Measurements from ENCODE around the gene KYAT1.

DNA sequence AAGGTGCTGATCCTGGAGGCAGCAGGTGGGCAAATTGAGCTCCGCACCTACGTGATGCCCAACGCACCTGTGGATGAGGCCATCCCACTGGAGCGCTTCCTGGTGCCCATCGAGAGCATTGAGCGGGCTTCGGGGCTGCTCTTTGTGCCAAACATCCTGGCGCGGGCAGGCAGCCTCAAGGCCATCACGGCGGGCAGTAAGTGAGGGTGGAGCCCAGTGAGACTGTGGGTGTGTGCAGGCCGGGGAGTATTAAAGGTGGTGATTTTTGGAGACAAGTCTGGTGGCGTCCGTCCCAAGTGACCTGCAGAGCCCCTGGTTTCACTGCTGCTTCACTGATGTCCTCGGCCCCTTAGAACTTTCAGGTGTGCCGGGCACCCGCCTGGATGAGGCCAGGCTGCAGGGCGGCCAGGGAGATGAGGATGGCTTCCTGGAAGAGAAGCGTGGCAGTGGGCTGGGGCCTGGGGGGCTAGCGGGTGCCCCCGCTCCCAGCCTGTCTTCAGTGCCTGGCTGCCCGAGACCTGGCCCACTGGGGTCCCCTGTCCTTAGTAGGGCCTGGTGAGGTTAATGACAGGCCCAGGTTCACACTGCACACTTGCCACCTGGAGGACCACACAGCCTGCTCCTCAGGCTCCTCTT, 59.2 kb downstream of the KYAT1 start:
- TF ChIP-seq, protein P1, sequence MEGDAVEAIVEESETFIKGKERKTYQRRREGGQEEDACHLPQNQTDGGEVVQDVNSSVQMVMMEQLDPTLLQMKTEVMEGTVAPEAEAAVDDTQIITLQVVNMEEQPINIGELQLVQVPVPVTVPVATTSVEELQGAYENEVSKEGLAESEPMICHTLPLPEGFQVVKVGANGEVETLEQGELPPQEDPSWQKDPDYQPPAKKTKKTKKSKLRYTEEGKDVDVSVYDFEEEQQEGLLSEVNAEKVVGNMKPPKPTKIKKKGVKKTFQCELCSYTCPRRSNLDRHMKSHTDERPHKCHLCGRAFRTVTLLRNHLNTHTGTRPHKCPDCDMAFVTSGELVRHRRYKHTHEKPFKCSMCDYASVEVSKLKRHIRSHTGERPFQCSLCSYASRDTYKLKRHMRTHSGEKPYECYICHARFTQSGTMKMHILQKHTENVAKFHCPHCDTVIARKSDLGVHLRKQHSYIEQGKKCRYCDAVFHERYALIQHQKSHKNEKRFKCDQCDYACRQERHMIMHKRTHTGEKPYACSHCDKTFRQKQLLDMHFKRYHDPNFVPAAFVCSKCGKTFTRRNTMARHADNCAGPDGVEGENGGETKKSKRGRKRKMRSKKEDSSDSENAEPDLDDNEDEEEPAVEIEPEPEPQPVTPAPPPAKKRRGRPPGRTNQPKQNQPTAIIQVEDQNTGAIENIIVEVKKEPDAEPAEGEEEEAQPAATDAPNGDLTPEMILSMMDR (IDR thresholded peaks at IDR 0.05), result no peak
- TF ChIP-seq EZH2phosphoT487 (IDR thresholded peaks at IDR 0.05) (no peak), EZH2 (IDR thresholded peaks at IDR 0.05) (no peak)
